ENCODE measurements around the gene ZNF215. TPM values are rescaled to one million over a fixed set of nuclear protein-coding genes. Genes with fewer than 3 reads are reported as not detected.
A peak's percentile ranks its signal among the peaks of the same experiment; 100 is the strongest.
"Not testable (repeated sequence)": the region's sequence is repeated elsewhere in the genome, so short reads cannot be mapped to it uniquely, and the experiment has no call there.

The ZNF215 gene
- total RNA-seq (6.4 TPM), polyA plus RNA-seq (ENCODE audit: insufficient read depth, low read depth, low replicate concordance) (0.56 TPM)
- long read RNA-seq, donor 1 = 0 reads
- long read RNA-seq, donor 2 = 0 reads
- long read RNA-seq, donor 3, partial matches to known transcripts = 9 of 9 reads
- long read RNA-seq, donor 3, other reads (novel, unspliced or antisense) = 0 of 9 reads
- long read RNA-seq, donor 4 = 0 reads
- long read RNA-seq, donor 5 = 0 reads
- long read RNA-seq, donor 6 = 0 reads
- long read RNA-seq, donor 7, partial matches to known transcripts = 0 of 1 reads
- long read RNA-seq, donor 7, other reads (novel, unspliced or antisense) = 1 of 1 reads
- long read RNA-seq, donor 8 = 0 reads
- long read RNA-seq, donor 9 = 0 reads
- long read RNA-seq, donor 10 = 0 reads

- peak; percentile 70 to 87 (median 78) for DNase-seq
- no peaks in the 10 kb centered on the region for H3K9me3 ChIP-seq (ENCODE audit: control insufficient read depth in 2 of 3, insufficient read depth in 1 of 3, low read length in 3 of 3)
- peak within 1 kb of the TSS; percentile 10 to 23 for H3K27ac ChIP-seq (ENCODE audit: low read depth in 2 of 2, low read length in 2 of 2)
- no peaks in the 10 kb centered on the region for H3K36me3 ChIP-seq (ENCODE audit: control insufficient read depth in 2 of 3, insufficient read depth in 3 of 3, low read length in 3 of 3)
- peak within 1 kb of the TSS; percentile 48 to 74 (median 53) for H3K9ac ChIP-seq (ENCODE audit: low read length in 3 of 3)
- TF ChIP-seq CTCF (IDR thresholded peaks at IDR 0.05; ENCODE audit: borderline replicate concordance, extremely low read depth, insufficient read depth) = no peak
- H3K4me3 ChIP-seq (ENCODE audit: low read length in 3 of 3) = peak within 1 kb of the TSS; percentile 74 to 89 (median 89)
- H3K4me1 ChIP-seq (ENCODE audit: control insufficient read depth in 2 of 3, insufficient read depth in 2 of 3, low read depth in 1 of 3, low read length in 3 of 3) = peaks cover 0 to 7% (median 4%) of the 10 kb centered on the region in 3 donors
- no peaks in the 10 kb centered on the region for H3K27me3 ChIP-seq (ENCODE audit: control insufficient read depth, insufficient read depth, low read length)
- no peak for FAIRE-seq
- intact Hi-C loops (cut with DNase I) = no loop called here
These were observed at the start of gene ZNF215 for GRCh38 chr11:6926208-6927029. Gene ZNF215 (plus strand): TSS chr11:6926426. CDS start chr11:6932273, 5,847 bp downstream.

- Histone ChIP-seq H3K36me3 (ENCODE audit: control insufficient read depth in 2 of 3, insufficient read depth in 3 of 3, low read length in 3 of 3) (no peaks in the 10 kb centered on the region), H3K27me3 (ENCODE audit: control insufficient read depth, insufficient read depth, low read length) (no peaks in the 10 kb centered on the region), H3K4me3 (ENCODE audit: low read length in 3 of 3) (no peak overlapping the region), H3K4me1 (ENCODE audit: control insufficient read depth in 2 of 3, insufficient read depth in 2 of 3, low read depth in 1 of 3, low read length in 3 of 3) (no peaks in the 10 kb centered on the region), H3K9me3 (ENCODE audit: control insufficient read depth in 2 of 3, insufficient read depth in 1 of 3, low read length in 3 of 3) (no peaks in the 10 kb centered on the region), H3K27ac (ENCODE audit: low read depth in 2 of 2, low read length in 2 of 2) (no peak overlapping the region), H3K9ac (ENCODE audit: low read length in 3 of 3) (no peak overlapping the region)
- no peak for FAIRE-seq
- intact Hi-C loops (cut with DNase I) = no loop called here
- no peak for DNase-seq
- TF ChIP-seq CTCF (IDR thresholded peaks at IDR 0.05; ENCODE audit: borderline replicate concordance, extremely low read depth, insufficient read depth) = no peak
These were observed 49.3 kb upstream of the ZNF215 start for GRCh38 chr11:6876914-6877313.

GRCh38 chr11:6882751-6883150 is 43.5 kb upstream of the ZNF215 start:
- FAIRE-seq = no peak
- intact Hi-C loops (cut with DNase I) = no loop called here
- Histone ChIP-seq H3K4me3 (ENCODE audit: low read length in 3 of 3) (no peak overlapping the region), H3K9me3 (ENCODE audit: control insufficient read depth in 2 of 3, insufficient read depth in 1 of 3, low read length in 3 of 3) (no peaks in the 10 kb centered on the region), H3K36me3 (ENCODE audit: control insufficient read depth in 2 of 3, insufficient read depth in 3 of 3, low read length in 3 of 3) (no peaks in the 10 kb centered on the region), H3K27ac (ENCODE audit: low read depth in 2 of 2, low read length in 2 of 2) (no peak overlapping the region), H3K27me3 (ENCODE audit: control insufficient read depth, insufficient read depth, low read length) (no peaks in the 10 kb centered on the region), H3K4me1 (ENCODE audit: control insufficient read depth in 2 of 3, insufficient read depth in 2 of 3, low read depth in 1 of 3, low read length in 3 of 3) (no peaks in the 10 kb centered on the region), H3K9ac (ENCODE audit: low read length in 3 of 3) (no peak overlapping the region)
- no peak for DNase-seq
- no peak for TF ChIP-seq CTCF (IDR thresholded peaks at IDR 0.05; ENCODE audit: borderline replicate concordance, extremely low read depth, insufficient read depth)

GRCh38 chr11:6887711-6888110 is 38.5 kb upstream of the ZNF215 start:
- H3K27ac ChIP-seq (ENCODE audit: low read depth in 2 of 2, low read length in 2 of 2); FAIRE-seq; DNase-seq; intact Hi-C loops (cut with DNase I); H3K9ac ChIP-seq (ENCODE audit: low read length in 3 of 3); H3K4me1 ChIP-seq (ENCODE audit: control insufficient read depth in 2 of 3, insufficient read depth in 2 of 3, low read depth in 1 of 3, low read length in 3 of 3); H3K36me3 ChIP-seq (ENCODE audit: control insufficient read depth in 2 of 3, insufficient read depth in 3 of 3, low read length in 3 of 3); H3K9me3 ChIP-seq (ENCODE audit: control insufficient read depth in 2 of 3, insufficient read depth in 1 of 3, low read length in 3 of 3); H3K4me3 ChIP-seq (ENCODE audit: low read length in 3 of 3); H3K27me3 ChIP-seq (ENCODE audit: control insufficient read depth, insufficient read depth, low read length): not testable (repeated sequence)

Measured in kidney (tissue), 22 donors.